Measurements from ENCODE around the gene ARMC9.

DNA sequence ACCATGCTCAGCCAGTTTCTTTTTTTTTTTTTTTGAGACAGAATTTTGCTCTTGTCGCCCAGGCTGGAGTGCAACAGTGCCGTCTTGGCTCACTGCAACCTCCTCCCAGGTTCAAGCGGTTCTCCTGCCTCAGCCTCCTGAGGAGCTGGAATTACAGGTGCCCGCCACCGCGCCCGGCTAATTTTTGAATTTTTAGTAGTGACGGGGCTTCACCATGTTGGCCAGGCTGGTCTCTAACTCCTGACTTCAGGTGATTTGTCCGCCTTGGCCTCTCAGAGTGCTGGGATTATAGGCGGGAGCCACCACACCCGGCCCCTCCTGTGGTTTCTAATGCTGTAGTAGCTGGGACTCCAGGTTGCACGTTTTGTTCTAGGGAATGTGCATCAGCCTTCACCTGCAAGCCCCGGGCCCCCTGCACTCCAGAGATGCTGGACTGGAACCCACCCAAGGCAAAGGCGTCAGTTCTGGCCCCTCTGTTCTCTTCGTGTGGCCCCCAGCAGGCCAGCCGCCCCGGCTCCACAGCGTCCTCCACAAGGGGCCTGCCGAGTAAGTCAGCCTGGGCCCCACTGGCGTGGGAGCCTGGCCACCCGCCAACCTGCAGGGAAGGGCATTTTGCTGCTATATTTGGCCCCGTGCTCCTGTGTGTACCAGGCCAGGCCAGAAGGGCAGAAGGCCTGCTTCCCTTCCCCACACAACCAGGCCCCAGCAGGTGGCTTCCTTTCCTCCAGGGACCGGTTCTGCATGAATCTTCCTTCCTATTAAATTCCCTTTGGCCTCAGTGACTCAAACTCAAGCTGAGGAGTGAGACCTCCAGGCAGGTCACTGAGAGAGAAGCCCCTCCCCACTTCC lies 171.4 kb downstream of the ARMC9 start:
- TF ChIP-seq ZNF70 (CRISPR knock-in tag; IDR thresholded peaks at IDR 0.05) (no peak), SNAI2 (CRISPR knock-in tag; IDR thresholded peaks at IDR 0.05) (no peak)
